ENCODE measurements around the gene AOPEP.

AOPEP gene

GRCh38 chr9:95027914-95028852, 301.7 kb downstream of the AOPEP start:
- no peak for DNase-seq

GRCh38 chr9:95028853-95029219, 302.3 kb downstream of the AOPEP start:
- no peak for DNase-seq

DNA sequence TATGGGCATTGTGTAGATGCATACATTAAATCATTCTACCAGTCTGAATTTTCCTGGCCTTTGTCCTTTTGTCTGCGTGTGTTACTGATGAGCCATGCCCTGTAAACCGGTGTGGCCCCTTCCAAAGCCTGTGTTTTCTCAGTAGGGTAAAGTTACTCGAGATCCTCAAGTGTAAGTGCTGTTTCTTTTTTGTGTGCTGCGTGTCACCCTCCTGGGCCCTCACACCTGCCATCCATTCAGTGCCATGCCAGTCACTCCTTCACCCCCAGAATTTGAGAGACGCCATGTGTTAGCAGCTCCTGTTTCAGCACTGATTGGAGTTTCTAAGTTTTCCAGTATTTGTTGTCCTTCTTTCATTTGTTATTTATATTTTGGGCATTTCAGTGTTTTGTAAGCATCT, 302.8 kb downstream of the AOPEP start:
- DNase-seq: no peak

GRCh38 chr9:95029720-95030119, 303.2 kb downstream of the AOPEP start:
- no peak for DNase-seq

- no peak for DNase-seq
These were observed 303.8 kb downstream of the AOPEP start for GRCh38 chr9:95030344-95030743.

GRCh38 chr9:95030920-95031642, 304.6 kb downstream of the AOPEP start:
- DNase-seq: no peak

DNA sequence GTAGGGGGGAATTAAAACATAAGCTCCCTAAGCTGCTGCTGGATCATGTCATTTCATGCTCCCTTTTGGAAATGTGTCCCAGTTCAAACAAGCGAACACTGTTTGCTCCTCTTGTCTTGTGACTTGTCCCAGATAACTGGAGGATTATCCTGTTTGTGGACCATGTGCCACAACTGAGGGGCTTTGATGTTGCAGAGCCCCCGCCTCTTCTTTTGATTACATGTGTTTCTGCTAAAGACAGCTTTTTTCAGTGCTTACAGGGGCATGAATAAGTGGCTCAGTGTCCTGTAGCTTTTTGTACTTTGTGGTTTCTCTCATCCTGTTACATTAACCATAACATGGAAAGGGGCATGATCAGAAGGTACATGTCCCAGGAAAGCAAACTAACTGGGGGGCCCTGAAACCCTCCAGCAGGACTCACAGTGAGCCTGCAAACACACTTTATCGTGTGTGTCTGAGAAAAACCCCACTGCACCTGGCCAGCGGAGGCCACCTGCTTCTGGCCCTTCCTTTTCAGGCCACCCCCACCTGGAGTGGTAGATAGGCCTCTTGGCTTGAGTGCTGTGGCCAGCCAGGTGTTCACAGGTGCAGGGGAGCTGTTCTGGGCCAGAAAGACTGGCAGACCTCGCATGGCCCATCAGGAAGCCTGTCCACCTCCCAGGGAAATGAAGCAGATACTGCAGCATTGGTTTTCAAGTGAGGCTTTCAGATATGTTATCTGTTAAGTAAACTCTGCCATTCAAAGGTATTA, 305.4 kb downstream of the AOPEP start:
- no peak for DNase-seq

DNA sequence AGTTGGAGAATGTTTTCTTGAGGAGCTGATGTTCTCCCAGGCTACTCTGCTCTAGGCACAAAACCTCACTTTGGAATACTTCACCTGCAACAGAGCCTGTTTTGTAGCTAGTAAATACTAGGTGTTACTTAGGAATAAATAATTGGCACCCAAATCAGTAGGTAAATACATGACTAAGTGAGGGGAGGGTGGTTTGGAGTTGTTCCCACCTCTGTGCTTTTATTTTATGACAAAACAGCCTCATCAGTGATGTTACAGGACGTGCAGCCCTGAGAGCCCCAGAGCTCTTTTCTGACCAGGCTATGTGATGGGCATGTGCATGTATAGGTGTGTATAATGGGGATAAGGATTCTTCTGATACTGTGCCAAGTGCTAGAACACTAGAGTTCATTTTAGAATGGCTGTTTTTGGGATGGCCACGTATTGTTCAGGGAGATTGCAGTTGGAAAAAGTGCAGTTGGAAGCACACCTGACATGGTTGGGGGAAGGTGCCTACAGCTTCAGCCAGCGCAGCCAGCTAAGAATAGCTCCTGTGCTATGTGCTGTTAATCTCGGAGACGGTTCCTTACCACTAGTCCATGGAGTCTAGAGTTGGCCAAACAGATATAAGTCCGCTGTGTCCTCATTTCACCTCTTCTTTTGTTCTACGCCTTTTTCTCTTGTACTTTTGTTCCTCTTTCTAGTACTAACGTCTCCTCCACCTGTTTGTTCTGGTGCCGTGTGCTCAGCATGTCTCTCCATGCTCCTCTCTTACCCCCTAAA, 306.3 kb downstream of the AOPEP start:
- DNase-seq: no peak

GRCh38 chr9:95035846-95036245, 309.3 kb downstream of the AOPEP start:
- no peak for DNase-seq

DNA sequence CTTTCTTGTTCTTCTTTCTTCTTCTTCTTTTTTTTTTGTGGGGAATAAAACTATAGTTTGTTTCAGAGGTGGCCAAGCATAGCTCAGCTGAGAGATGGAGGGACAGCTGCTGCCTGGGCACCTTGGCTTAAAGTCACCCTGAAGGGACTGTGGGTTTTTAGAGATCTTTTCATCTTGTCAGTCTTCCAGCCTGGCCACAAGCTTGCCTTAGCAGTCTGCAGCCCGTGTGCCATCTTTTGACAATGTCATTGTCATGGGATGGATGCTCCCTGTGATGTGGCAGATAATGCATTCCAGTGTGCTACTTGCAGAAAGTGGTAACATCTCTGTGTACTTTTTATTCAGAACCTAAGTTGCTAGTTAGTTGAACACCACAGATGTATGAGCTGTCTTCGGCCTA, 310.2 kb downstream of the AOPEP start:
- no peak for DNase-seq

DNA sequence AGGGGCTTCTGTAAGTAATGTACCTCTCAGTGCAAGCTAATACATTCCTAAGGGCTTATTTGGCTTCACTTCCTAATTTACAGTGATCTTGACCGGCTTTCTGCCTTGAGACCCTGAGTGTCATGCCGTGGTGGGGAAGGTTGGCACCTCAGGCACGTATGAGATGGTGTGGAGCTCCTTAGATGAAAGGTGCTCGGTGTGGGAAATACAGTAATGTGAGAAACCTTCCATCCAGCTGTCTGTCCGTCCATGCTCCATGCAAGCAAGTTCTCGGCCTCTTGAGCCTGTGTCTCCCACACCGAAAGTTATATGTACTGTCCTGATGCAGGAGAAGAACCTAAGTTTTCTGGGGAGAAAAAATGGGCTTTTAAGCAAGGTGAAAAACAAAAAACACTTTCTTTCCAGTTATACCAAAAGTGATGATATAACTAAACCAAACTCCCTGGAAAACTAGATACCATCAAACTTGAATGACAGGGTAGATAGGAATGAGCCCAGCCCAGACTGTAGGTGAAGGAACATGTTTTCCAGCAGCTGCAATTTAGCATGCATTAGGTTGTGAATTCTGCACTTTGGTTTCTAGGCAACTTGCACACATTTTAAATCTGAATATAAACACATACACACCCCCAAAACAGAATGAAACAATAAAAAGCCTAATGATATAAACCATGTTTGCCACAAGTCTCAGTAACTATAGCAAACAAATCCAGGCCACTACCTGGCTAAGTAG, 311.5 kb downstream of the AOPEP start:
- no peak for DNase-seq

DNA sequence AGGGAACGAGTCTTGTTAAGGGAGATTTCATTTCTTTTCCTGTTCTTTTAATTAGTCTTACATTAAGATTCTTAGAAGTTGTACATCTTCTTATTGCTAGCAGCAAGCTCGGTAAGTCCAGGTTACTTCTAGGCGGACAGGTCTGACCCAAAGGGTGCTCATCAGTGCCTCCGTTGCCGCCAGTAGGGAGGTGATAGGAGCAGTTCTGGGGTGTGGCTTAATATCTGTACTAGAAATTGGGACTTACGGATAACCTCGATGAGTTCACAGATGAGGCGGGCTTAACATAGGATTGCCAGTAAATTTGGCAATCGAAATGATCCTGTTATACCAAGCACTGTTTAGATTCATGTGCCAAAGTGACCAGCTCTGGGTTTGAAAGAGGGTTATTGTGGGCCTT, 312.2 kb downstream of the AOPEP start:
- no peak for DNase-seq

GRCh38 chr9:95040106-95040505, 313.6 kb downstream of the AOPEP start:
- DNase-seq: no peak

DNA sequence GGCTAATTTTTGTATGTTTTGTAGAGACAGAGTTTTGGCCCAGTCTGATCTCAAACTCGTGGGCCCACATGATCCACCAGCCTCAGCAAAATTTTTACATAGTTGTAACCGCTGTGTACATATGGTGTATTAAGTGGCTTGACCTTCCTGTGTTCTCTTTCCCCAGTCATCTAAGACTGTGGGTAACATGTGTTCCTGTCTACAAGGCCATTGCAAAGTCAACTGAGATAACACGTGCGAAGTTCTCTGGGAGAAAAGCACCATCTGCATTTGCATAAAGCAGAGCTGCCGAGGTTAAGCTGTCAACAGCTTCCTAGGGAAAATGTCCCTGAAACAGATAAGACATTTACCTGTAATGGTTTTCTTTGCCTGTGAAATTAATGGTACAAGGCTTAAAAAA, 317.3 kb downstream of the AOPEP start:
- DNase-seq: no peak

DNA sequence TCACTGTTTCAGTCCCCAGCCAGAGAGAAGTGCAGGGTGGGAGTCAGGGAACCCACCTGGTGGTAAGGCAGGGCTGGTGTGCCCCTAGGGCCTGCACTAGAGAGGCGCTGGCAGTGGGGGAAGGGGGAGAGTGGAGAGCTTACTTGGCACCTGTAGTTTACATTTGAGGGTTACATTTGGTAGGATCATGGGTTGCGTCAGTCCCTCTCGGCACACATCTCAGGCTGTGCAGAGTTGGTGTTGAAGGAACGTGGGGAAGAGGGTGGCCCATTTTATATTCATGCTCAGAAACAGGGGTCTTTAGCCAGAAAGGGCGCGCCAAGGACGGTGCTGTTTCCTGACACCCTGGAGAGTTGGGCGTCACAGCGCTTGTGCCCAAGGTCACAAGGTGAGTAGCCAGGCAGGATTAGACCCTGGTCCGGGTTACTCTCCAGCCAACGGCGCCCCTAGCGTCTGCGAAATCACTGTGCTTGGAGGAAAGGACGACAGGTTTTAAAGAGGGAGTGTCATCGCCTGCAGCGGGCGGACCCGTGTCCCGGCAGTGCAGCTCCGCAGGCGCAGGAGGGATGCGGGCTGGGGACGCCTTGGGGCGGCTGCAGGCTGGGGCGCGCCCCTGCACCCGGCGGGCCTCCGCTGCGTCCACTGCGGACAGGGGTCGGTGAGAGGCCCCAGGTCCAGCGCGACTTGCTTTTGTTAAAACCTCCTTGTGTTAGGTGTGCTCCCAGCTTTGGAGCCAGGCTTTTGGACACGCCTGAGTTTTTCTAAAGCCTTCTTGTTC, 318.4 kb downstream of the AOPEP start:
- DNase-seq: no peak

DNA sequence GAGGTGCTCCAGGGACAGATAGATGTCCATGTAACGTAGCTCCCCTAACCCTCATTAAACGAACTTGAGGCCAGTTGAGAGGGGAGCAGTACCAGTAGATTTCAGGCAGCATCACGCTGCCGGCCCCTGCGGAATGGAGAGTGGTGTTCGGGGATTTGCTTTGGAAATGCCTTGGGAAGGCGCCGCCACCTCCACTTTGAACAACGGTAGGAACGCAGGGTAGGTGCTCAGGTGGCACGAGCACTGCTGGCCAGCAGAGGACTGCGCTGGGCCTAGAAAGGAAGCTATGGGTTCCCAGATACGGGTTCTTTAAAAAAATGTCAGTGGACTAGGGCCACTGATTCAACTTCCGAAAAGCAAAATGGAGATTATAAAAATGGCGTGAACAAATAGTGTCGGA, 319.3 kb downstream of the AOPEP start:
- DNase-seq: no peak

GRCh38 chr9:95047452-95048224, 321.1 kb downstream of the AOPEP start:
- no peak for DNase-seq

GRCh38 chr9:95048225-95049087, 322.0 kb downstream of the AOPEP start:
- DNase-seq: peak in 1 of 2 donors; percentile 44

GRCh38 chr9:95049761-95050160, 323.3 kb downstream of the AOPEP start:
- DNase-seq: no peak
